ENCODE data around the gene S100PBP.

Gene S100PBP

GRCh38 chr1:32770741-32771548 is 46.5 kb upstream of the S100PBP start:
- ATAC-seq (ENCODE audit: low read depth) (no peak), DNase-seq (ENCODE audit: low spot score) (no peak)
- H3K27ac ChIP-seq (ENCODE audit: poor library complexity, severe bottlenecking), result no peak overlapping the region
- peaks cover 36% of the 10 kb centered on the region for H3K4me1 ChIP-seq (ENCODE audit: insufficient read depth, poor library complexity, severe bottlenecking)
- H3K4me3 ChIP-seq (ENCODE audit: severe bottlenecking), result no peak overlapping the region
- H3K36me3 ChIP-seq (ENCODE audit: low read depth), result peaks cover 78% of the 10 kb centered on the region
- H3K27me3 ChIP-seq (ENCODE audit: insufficient read depth, poor library complexity, severe bottlenecking), result no peaks in the 10 kb centered on the region
- no peak for TF ChIP-seq CTCF (IDR thresholded peaks at IDR 0.05; ENCODE audit: poor library complexity, severe bottlenecking)
- H3K9me3 ChIP-seq (ENCODE audit: severe bottlenecking), result no peaks in the 10 kb centered on the region

- H3K4me3 ChIP-seq (ENCODE audit: severe bottlenecking), result no peak overlapping the region
- no peaks in the 10 kb centered on the region for H3K9me3 ChIP-seq (ENCODE audit: severe bottlenecking)
- no peak for DNase-seq (ENCODE audit: low spot score)
- TF ChIP-seq CTCF (IDR thresholded peaks at IDR 0.05; ENCODE audit: poor library complexity, severe bottlenecking), result no peak
- peaks cover 85% of the 10 kb centered on the region for H3K36me3 ChIP-seq (ENCODE audit: low read depth)
- no peak for ATAC-seq (ENCODE audit: low read depth)
- no peaks in the 10 kb centered on the region for H3K27me3 ChIP-seq (ENCODE audit: insufficient read depth, poor library complexity, severe bottlenecking)
- peak overlapping the region; percentile 75 for H3K27ac ChIP-seq (ENCODE audit: poor library complexity, severe bottlenecking)
- peaks cover 34% of the 10 kb centered on the region for H3K4me1 ChIP-seq (ENCODE audit: insufficient read depth, poor library complexity, severe bottlenecking)
Observed at GRCh38 chr1:32771561-32772280, 45.7 kb upstream of the S100PBP start.

- no peak for TF ChIP-seq CTCF (IDR thresholded peaks at IDR 0.05; ENCODE audit: poor library complexity, severe bottlenecking)
Observed at GRCh38 chr1:32772281-32773017, 45.0 kb upstream of the S100PBP start.

GRCh38 chr1:32773018-32773763 is 44.3 kb upstream of the S100PBP start:
- Histone ChIP-seq H3K27me3 (ENCODE audit: insufficient read depth, poor library complexity, severe bottlenecking) (no peaks in the 10 kb centered on the region), H3K9me3 (ENCODE audit: severe bottlenecking) (no peaks in the 10 kb centered on the region), H3K36me3 (ENCODE audit: low read depth) (peaks cover 86% of the 10 kb centered on the region), H3K4me1 (ENCODE audit: insufficient read depth, poor library complexity, severe bottlenecking) (peaks cover 21% of the 10 kb centered on the region), H3K4me3 (ENCODE audit: severe bottlenecking) (no peak overlapping the region), H3K27ac (ENCODE audit: poor library complexity, severe bottlenecking) (peak overlapping the region; percentile 75)
- TF ChIP-seq CTCF (IDR thresholded peaks at IDR 0.05; ENCODE audit: poor library complexity, severe bottlenecking), result peak; percentile 95
- ATAC-seq (ENCODE audit: low read depth), result peak; percentile 68
- no peak for DNase-seq (ENCODE audit: low spot score)

More at GRCh38 chr1:32772281-32773017, 45.0 kb upstream of the S100PBP start:
- peak overlapping the region; percentile 75 for H3K27ac ChIP-seq (ENCODE audit: poor library complexity, severe bottlenecking)
- no peaks in the 10 kb centered on the region for H3K27me3 ChIP-seq (ENCODE audit: insufficient read depth, poor library complexity, severe bottlenecking)
- no peak for ATAC-seq (ENCODE audit: low read depth)
- H3K4me3 ChIP-seq (ENCODE audit: severe bottlenecking), result no peak overlapping the region
- H3K4me1 ChIP-seq (ENCODE audit: insufficient read depth, poor library complexity, severe bottlenecking), result peaks cover 27% of the 10 kb centered on the region
- peaks cover 86% of the 10 kb centered on the region for H3K36me3 ChIP-seq (ENCODE audit: low read depth)
- H3K9me3 ChIP-seq (ENCODE audit: severe bottlenecking), result no peaks in the 10 kb centered on the region
- DNase-seq (ENCODE audit: low spot score), result no peak
